ENCODE results near the gene DCANP1. TPM values are rescaled to one million over a fixed set of nuclear protein-coding genes. Genes with fewer than 3 reads are reported as not detected.

DCANP1 gene
- total RNA-seq, 2 experiments from 2014 or later = 0.08 TPM; not detected in 1

DNA sequence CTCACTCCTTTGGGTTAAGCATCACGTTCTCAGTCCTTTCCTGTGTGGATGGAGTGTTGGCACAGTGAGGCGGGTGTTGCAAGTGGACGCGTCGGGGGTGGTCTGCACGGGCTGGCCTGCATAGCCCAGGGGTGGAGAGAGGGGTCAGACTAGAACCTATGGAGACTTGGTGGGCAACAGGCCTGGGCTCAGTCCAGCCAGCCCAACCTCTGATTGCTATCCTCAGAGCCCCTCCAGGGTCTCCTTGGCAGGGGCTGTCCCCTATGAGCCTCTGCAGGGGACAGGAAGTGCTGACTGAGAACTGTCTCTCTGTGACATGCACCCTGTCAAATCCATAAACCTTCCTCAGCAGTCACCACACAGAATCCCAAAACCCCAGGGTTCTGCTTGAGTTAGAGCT is 2.3 kb downstream of the DCANP1 start:
- CTCF ChIA-PET = no interaction called here
- no peaks in the 10 kb centered on the region for H3K4me1 ChIP-seq (ENCODE audit: insufficient read depth, low read length)
- POLR2A ChIA-PET = no interaction called here
- no peaks in the 10 kb centered on the region for H3K36me3 Mint-ChIP-seq (ENCODE audit: low read depth)
- H3K4me3 ChIP-seq (ENCODE audit: low read length) = no peak overlapping the region
- peaks cover 10% of the 10 kb centered on the region for H3K27me3 Mint-ChIP-seq
- ATAC-seq (ENCODE audit: poor library complexity) = no peak
- peaks cover 0 to 5% of the 10 kb centered on the region in 2 experiments for H3K9me3 ChIP-seq (ENCODE audit: control insufficient read depth in 1 of 2, insufficient read depth in 1 of 2, low read length in 2 of 2)
- H3K4me3 Mint-ChIP-seq = no peak overlapping the region
- H3K4me1 Mint-ChIP-seq (ENCODE audit: low read depth) = no peaks in the 10 kb centered on the region
- no peak overlapping the region for H3K27ac Mint-ChIP-seq
- peaks cover 0 to 4% of the 10 kb centered on the region in 2 experiments for H3K27me3 ChIP-seq (ENCODE audit: control insufficient read depth in 1 of 2, insufficient read depth in 2 of 2, low read length in 2 of 2)
- TF ChIP-seq, protein P1, sequence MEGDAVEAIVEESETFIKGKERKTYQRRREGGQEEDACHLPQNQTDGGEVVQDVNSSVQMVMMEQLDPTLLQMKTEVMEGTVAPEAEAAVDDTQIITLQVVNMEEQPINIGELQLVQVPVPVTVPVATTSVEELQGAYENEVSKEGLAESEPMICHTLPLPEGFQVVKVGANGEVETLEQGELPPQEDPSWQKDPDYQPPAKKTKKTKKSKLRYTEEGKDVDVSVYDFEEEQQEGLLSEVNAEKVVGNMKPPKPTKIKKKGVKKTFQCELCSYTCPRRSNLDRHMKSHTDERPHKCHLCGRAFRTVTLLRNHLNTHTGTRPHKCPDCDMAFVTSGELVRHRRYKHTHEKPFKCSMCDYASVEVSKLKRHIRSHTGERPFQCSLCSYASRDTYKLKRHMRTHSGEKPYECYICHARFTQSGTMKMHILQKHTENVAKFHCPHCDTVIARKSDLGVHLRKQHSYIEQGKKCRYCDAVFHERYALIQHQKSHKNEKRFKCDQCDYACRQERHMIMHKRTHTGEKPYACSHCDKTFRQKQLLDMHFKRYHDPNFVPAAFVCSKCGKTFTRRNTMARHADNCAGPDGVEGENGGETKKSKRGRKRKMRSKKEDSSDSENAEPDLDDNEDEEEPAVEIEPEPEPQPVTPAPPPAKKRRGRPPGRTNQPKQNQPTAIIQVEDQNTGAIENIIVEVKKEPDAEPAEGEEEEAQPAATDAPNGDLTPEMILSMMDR (IDR thresholded peaks at IDR 0.05) = no peak
- no peaks in the 10 kb centered on the region for H3K9me3 Mint-ChIP-seq
- H3K27ac ChIP-seq (ENCODE audit: low read depth in 1 of 2, low read length in 2 of 2) = no peak overlapping the region
- DNase-seq = no peak
- intact Hi-C loops (cut with DNase I, micrococcal nuclease) = no loop called here
- H3K36me3 ChIP-seq (ENCODE audit: insufficient read depth, low read length) = no peaks in the 10 kb centered on the region

DNA sequence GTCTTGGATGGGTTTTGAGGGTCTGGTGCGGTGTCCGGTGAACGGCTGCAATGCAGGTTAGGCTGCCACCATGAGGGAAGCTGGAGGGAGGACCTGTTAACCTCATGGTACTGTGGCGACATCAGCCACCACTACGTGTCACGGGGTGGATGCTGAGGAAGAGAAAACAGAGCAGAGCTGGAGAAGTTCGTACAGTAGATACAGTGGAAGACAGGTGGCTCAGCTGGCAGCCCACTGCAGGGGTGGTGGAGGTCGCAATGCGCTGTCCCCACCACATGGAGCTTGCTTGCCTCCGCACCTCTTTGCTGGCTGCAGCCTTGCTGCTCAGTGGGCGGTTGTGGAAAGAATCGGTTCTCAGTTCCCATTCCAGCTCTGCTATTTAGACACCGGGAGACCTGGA is 2.8 kb downstream of the DCANP1 start:
- Mint-ChIP-seq H3K4me3 (no peak overlapping the region), H3K4me1 (ENCODE audit: low read depth) (no peaks in the 10 kb centered on the region), H3K27me3 (peaks cover 10% of the 10 kb centered on the region), H3K27ac (no peak overlapping the region), H3K36me3 (ENCODE audit: low read depth) (no peaks in the 10 kb centered on the region), H3K9me3 (no peaks in the 10 kb centered on the region)
- CTCF ChIA-PET = no interaction called here
- no peak for ATAC-seq (ENCODE audit: poor library complexity)
- Histone ChIP-seq H3K4me1 (ENCODE audit: insufficient read depth, low read length) (no peaks in the 10 kb centered on the region), H3K4me3 (ENCODE audit: low read length) (no peak overlapping the region), H3K9me3 (ENCODE audit: control insufficient read depth in 1 of 2, insufficient read depth in 1 of 2, low read length in 2 of 2) (peaks cover 0 to 5% of the 10 kb centered on the region in 2 experiments), H3K36me3 (ENCODE audit: insufficient read depth, low read length) (no peaks in the 10 kb centered on the region), H3K27me3 (ENCODE audit: control insufficient read depth in 1 of 2, insufficient read depth in 2 of 2, low read length in 2 of 2) (peaks cover 0 to 2% of the 10 kb centered on the region in 2 experiments), H3K27ac (ENCODE audit: low read depth in 1 of 2, low read length in 2 of 2) (no peak overlapping the region)
- intact Hi-C loops (cut with DNase I, micrococcal nuclease) = no loop called here
- POLR2A ChIA-PET = no interaction called here
- TF ChIP-seq, protein P1 (IDR thresholded peaks at IDR 0.05) = no peak
- no peak for DNase-seq

DNA sequence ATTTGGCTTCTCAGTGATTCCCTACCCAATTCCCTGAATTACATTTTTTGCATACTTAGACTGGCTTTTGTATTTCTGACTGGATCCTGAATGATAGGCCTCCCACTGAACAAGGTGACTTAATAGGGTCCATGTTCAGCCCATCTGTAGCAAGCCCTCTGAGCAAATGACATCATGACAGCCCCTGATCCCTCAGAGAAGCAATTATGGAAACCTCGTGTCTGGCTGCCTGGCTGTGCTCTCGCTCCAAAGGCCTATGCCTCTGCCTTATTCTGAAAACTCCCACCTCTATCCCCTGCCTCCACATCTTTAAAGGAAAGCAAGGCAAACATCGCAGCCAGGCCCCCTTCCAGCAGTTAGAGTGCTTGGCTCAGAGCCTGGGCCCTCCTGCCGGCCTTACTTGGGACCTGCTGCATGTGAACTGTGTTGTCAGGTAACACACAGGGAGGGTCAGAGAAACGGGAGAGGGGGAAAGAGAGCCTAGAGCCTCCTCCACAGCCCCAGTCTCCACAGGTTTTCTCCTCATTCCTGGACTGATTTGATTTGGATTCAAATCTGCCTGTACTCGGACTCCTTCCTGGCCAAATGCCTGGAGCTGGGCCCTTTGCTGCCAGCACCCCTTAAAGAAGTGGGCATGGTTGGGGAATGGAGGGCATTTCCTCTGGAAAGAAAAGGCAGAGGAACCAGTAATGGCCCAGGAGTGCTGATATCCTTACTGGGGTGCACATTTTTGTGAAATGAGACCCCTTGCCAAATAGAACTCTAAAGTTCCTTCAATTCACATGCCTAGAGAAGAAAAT is 3.8 kb downstream of the DCANP1 start:
- no peak for DNase-seq
- POLR2A ChIA-PET = no interaction called here

More for the DNA sequence above, 3.8 kb downstream of the DCANP1 start:
- Mint-ChIP-seq H3K27me3 (peaks cover 7% of the 10 kb centered on the region), H3K27ac (no peak overlapping the region), H3K9me3 (no peaks in the 10 kb centered on the region), H3K36me3 (ENCODE audit: low read depth) (no peaks in the 10 kb centered on the region), H3K4me3 (no peak overlapping the region), H3K4me1 (ENCODE audit: low read depth) (no peaks in the 10 kb centered on the region)
- Histone ChIP-seq H3K9me3 (ENCODE audit: control insufficient read depth in 1 of 2, insufficient read depth in 1 of 2, low read length in 2 of 2) (peaks cover 0 to 5% of the 10 kb centered on the region in 2 experiments), H3K4me3 (ENCODE audit: low read length) (no peak overlapping the region), H3K36me3 (ENCODE audit: insufficient read depth, low read length) (no peaks in the 10 kb centered on the region), H3K4me1 (ENCODE audit: insufficient read depth, low read length) (no peaks in the 10 kb centered on the region), H3K27ac (ENCODE audit: low read depth in 1 of 2, low read length in 2 of 2) (no peak overlapping the region), H3K27me3 (ENCODE audit: control insufficient read depth in 1 of 2, insufficient read depth in 2 of 2, low read length in 2 of 2) (no peaks in the 10 kb centered on the region)
- TF ChIP-seq, protein P1 (IDR thresholded peaks at IDR 0.05) = no peak
- CTCF ChIA-PET = no interaction called here
- ATAC-seq (ENCODE audit: poor library complexity) = no peak
- intact Hi-C loops (cut with DNase I, micrococcal nuclease) = no loop called here
